ENCODE data around the gene NBR1.
"Not testable (repeated sequence)": the region's sequence is repeated elsewhere in the genome, so short reads cannot be mapped to it uniquely, and the experiment has no call there.

The NBR1 gene

DNA sequence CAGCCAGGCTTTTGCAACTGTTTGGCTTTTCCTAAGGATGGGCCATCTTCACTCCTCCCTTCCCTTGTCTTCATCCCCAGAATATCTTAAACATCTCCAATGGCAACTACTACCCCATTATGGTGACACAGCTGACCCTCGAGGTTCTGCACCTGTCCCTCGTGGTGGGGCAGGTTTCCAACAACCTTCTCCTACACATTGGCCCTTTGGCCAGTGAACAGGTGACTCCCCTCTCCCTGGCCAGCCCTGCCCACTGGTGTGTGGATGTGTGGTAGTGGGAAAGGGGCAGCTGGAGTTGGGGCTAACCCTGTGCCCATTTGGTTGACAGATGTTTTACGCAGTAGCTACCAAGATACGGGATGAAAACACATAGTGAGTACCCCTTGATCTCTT is 45.4 kb downstream of the NBR1 start:
- no peak for DNase-seq

DNA sequence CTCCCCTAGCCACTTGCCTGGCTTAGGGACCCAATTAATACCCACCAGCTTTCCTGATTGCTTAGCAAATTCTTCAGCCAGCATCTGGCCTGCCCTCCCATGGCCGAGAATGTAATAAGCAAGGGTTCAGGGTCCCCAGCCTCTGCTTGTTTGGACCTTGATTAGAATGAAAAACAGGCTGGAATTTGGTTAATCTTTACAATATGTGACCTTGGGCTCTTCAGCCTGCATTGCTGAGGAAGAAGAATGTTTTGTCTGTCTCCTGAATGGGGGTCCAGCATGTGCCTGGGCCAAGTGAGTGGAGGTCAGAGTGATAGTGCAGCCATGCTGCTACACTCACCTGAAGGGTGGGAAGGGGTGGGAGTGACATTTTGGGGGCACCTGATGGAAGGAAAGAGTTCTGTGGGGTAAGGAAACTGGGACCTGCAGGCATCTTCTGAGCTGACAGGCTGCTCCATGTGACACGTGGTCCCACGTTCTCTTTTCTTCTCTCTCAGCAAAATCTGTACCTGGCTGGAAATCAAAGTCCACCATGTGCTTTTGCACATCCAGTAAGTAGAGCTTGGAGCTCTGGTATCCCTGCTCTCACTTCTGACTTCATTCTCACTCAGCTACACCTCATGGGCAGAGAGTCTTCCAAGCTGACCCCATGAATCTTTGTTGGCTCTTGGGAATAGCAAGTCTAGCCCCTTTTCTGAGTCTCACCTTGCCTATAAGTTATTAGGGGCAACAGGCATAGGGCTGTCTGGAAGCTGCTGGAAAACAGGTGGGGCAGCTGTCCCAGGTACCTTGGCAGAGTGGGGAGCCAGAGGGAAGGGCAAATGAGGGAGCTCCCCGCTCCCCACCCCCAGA is 46.0 kb downstream of the NBR1 start:
- no peak for DNase-seq

DNA sequence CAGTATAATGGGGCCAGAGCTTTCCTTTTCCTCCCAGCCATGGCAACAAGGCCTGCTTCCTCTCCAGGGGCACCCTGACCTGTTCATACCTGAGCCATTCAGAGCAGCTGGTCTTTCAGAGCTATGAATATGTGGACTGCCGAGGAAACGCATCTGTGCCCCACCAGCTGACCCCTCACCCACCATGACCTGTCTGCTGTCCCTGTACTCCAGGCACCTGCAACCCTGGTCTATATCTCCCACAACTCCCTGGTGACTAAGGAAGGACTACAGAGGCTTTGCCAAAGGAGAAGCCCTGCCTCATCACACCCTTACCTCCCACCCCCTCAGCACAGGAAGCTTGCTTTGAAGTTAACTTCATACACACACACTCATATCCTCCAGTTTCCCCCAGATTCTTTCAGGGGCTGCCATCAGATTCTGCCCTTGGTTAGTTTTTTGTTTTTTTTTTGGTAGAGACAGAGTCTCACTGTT is 46.6 kb downstream of the NBR1 start:
- DNase-seq = no peak

DNA sequence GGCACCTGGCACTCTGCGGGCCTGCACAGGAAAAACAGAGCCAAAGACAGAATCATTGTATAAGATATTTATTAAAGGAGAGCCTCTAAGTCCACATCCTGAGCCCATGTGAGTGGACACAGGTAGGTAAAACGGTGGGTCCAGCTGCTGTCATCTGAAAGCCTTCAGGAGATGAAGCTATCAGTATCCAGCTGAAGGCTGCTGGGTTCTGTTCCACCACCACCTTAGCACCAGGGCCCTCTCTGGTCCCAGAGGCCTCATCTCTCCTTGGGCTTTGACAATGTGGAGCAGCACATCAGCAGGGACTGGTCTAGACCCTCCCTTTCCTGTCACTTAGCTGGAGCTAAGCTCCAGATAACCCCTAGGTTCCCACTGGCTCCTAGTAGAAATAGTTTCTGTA is 48.0 kb downstream of the NBR1 start:
- DNase-seq = no peak

DNA sequence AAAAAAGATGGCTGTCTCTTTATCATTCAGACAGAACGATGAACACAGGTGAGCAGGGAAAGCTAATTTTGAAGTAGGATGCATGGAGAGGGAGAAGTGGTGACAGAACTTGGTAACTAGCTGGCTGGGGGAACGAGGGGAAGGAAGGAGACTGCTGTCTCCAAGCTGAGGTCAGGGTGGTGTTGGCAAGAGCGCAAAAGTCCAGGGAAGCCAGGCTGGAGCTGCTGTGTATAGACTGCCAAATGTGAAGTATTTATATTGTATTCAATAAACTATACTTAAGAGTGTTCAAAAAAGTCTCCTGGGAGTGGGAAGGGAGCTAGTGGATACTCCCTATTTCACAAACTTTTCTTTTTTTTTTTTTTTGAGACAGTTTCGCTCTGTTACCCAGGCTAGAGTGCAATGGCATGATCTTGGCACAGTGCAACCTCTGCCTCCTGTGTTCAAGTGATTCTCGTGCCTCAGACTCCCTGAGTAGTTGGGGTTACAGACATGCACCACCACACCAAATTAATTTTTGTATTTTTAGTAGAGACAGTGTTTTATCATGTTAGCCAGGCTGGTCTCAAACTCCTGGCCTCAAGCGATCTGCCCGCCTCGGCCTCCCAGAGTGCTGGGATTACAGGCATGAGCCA is 48.8 kb downstream of the NBR1 start:
- DNase-seq = no peak

DNA sequence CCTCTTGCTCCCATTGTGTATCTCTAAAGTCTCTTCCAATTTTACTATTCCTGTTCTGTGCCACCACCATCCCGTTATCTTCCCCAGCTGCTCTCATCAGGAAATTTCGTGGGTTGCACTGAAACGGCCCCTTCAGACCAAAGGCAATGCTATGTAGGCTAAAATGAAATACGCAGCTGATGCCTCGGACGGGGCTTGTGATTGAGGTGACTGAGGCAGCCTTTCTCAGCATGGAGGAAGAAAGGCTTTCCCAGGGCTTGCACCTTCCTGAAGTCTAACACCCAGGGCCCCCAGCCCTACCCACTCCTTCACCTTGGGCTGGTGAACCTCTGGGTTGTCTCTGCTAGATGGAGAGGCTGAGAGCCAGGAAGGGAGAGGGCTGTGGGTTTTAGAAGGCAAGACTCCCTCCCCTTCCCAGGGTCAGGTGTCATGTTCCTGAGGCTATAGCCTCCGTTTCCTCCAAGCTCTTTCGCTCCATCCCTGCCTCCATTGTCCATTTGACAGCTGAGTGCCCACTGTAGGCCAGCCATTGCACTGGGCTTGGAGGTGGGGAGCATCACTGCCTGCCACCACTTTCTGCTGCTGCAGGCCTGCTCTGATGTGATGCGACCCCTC is 49.6 kb downstream of the NBR1 start:
- DNase-seq = no peak

DNA sequence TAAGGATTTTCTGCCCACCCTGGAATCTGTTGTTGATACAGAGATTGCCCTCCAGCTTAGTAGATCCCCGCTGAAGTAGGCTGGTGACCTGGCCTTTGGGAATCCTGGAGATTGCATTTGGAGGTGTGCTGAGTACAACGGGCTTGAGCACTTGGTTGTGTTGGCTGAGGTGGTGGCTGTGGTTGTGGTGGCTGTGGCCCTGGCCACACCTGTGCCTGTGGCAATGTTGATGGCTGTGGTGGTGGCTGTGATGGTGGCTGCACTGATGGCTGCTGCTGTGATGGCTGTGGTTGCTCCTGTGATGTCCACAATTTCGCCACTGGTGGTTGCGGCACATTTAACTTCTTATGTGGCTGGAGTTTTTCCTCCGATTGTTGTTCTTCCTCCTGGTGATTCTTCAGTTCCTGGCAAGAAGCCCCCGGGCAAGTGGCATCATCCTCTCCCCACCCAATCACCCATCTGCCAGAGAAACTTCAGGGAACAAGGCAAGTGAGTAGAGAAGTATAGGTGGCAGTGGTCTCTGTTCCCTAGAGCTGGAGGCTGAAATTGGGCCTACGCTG is 53.2 kb downstream of the NBR1 start:
- DNase-seq = no peak

DNA sequence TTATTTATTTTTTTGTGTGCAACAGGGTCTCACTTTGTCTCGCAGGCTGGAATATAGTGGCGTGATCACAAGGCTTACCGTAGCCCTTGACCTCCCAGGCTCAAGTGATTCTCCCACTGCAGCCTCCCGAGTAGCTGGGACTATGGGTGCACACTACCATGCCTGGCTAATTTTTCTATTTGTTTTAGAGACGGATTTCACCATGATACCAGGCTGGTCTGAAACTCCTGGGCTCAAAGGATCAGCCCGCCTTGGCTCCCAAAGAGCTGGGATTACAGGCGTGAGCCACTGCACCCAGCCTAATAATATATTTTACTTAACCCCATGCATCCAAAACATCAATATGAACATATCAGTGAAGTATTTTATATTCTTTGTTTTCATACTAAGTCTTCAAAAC is 55.4 kb downstream of the NBR1 start:
- no peak for DNase-seq

DNA sequence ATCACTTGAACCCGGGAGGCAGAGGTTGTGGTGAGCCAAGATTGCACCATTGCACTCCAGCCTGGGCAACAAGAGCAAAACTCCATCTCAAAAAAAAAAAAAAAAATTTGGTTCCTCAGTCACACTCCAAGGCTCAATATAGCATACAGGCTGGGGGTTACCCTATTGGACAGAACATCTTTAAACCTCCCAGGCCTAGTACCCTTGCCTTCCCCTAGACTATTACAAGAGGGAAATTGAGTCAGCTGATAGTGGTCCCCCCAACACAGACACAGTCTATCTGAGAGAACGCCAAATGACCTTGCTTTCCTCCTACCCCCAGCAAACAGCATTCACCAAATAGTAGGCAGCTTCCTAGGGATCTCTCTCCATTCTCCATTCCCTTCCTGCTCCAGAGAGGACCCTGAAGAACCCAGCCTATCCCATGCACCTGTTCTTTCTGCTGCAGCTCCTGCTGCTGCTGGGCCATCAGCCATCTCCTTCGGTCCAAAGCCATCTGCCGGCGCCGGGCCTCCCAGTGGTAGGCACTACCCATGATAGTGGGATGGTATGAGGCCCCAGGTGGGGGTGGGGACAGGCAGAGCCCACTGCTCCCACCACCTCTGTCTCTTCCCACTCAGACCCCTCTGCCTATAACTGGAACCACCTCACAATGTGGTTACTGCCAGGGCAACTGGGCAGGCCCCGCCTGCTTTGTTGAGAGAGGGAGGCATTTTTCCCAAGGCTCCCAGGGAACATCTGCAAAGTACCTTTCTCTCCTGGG is 57.2 kb downstream of the NBR1 start, which contains the start of gene CCDC200:
Gene CCDC200 (minus strand): TSS at position 604 of the 763 bp plus-strand sequence. CDS start 69 bp downstream, at position 535.
- DNase-seq = not testable (repeated sequence)

DNA sequence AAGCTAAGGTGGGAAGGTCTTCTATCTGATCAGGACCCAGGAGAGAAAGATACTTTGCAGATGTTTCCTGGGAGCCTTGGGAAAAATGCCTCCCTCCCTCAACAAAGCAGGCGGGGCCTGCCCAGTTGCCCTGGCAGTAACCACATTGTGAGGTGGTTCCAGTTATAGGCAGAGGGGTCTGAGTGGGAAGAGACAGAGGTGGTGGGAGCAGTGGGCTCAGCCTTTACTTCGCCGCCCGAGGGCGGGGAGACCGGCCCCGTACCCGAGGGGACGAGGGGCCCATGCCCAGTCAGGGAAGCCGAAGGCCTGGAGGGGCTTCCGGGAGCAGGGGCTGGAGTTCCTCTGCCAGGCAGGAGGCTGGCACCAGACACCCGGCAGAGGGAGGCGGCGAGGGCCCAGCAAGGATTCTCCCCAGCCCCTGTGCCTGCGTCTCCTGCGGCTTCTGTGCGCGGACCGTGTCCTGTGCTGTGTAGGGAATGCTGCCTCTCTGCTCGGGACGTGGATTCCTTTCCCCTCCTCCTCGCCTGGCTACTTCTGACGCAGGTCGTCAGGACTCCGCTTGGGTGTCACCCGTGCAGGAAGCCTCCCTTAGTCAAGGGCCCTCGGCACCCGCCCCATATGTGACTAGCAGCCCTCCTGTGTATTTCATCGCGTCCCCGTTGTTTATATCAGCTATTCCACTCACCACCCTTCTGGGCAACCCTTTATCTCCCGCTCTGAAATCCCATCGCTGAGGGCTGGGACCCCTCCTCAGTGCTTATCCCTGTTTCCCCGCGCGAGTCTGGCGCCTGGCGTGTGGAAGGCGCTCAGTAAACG is 60.4 kb downstream of the NBR1 start:
- DNase-seq = not testable (repeated sequence)

DNA sequence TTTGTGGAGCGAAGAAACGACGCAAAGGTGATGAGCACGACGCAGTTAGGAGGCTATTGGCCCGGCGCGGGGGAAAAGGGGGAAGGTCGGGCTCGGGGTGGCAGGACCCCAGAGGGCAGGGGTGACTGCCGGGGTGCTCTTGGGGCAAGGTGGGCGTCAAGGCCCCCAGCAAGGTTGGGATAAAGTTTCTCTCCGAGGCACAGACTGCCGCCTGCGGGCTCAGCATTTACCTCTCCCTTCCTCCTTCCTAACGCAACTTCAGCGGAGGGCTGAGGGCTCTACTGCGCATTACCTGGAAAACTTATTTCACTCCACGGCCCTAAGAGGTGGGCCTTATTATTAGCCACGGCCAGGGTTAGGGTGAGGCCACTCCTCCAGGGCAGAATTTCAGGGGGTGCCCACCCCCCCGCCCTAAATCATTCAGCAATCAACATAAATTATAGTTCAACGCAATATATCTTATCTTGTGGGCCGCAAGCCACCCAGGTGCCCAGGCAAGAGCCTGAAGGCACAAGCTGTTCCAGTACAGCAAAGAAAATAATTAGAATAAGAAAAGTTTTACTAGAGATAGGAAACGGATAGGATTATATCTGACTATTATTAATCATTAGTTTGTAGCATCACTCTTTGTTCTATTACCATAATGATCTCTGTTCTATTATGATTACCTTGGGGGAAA is 61.1 kb downstream of the NBR1 start:
- not testable (repeated sequence) for DNase-seq

DNA sequence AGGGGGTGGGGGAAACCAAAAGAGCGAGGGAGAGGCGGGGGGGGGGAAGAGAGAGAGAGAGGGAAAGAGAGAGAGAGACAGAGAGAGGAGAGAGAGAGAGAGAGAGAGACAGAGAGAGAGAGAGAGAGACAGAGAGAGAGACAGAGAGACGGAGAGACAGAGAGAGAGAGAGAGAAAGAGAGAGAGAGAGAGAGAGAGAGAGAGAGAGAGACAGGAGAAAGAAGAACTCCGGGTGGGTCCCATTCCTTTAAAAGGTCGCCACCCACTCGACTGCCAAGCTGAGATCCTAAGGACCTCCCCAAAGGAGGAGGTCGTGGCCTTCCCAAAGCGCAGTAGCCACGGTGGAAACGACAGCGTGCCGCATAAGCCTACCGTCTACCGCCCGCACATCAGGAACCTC is 62.2 kb downstream of the NBR1 start:
- not testable (repeated sequence) for DNase-seq

DNA sequence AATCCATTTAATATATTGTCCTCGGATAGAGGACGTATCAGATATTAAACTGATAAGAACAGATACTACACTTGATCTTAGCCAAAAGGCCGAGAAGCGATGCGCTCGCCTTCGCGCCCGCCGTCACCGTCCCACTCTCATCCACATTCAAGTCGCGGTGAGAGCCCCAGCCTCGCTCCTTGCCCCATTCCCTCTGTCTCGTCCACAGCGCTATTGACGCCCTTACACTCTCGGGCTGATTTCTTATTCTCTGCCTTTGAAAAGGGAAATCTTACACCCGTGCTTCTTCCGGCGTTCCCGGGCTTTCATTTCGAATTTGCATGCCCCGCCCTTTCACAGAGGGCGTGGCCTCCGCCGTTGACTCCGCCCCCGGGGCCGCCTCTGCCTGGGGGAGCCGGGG is 62.9 kb downstream of the NBR1 start, which contains the start of gene RNU2-1:
Gene RNU2-1 (minus strand): TSS at position 101 of the 400 bp plus-strand sequence.
- not testable (repeated sequence) for DNase-seq

DNA sequence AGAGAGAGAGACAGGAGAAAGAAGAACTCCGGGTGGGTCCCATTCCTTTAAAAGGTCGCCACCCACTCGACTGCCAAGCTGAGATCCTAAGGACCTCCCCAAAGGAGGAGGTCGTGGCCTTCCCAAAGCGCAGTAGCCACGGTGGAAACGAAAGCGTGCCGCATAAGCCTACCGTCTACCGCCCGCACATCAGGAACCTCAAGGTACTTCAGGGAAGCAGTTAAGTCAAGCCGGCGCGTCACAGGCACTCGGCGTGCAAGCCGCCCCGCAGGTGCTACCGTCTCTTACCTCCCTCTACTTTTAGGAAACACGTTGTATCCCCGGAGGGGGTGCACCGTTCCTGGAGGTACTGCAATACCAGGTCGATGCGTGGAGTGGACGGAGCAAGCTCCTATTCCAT is 68.6 kb downstream of the NBR1 start:
- not testable (repeated sequence) for DNase-seq

DNA sequence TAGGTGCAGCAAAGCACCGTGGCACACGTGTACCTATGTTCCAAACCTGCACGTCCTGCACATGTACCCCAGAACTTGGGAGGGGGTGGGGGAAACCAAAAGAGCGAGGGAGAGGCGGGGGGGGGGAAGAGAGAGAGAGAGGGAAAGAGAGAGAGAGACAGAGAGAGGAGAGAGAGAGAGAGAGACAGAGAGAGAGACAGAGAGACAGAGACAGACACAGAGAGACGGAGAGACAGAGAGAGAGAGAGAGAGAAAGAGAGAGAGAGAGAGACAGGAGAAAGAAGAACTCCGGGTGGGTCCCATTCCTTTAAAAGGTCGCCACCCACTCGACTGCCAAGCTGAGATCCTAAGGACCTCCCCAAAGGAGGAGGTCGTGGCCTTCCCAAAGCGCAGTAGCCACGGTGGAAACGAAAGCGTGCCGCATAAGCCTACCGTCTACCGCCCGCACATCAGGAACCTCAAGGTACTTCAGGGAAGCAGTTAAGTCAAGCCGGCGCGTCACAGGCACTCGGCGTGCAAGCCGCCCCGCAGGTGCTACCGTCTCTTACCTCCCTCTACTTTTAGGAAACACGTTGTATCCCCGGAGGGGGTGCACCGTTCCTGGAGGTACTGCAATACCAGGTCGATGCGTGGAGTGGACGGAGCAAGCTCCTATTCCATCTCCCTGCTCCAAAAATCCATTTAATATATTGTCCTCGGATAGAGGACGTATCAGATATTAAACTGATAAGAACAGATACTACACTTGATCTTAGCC is 69.8 kb downstream of the NBR1 start:
- not testable (repeated sequence) for DNase-seq

DNA sequence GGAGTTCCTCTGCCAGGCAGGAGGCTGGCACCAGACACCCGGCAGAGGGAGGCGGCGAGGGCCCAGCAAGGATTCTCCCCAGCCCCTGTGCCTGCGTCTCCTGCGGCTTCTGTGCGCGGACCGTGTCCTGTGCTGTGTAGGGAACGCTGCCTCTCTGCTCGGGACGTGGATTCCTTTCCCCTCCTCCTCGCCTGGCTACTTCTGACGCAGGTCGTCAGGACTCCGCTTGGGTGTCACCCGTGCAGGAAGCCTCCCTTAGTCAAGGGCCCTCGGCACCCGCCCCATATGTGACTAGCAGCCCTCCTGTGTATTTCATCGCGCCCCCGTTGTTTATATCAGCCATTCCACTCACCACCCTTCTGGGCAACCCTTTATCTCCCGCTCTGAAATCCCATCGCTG is 75.4 kb downstream of the NBR1 start:
- DNase-seq = not testable (repeated sequence)
